ENCODE results near the gene NR5A1.

DNA sequence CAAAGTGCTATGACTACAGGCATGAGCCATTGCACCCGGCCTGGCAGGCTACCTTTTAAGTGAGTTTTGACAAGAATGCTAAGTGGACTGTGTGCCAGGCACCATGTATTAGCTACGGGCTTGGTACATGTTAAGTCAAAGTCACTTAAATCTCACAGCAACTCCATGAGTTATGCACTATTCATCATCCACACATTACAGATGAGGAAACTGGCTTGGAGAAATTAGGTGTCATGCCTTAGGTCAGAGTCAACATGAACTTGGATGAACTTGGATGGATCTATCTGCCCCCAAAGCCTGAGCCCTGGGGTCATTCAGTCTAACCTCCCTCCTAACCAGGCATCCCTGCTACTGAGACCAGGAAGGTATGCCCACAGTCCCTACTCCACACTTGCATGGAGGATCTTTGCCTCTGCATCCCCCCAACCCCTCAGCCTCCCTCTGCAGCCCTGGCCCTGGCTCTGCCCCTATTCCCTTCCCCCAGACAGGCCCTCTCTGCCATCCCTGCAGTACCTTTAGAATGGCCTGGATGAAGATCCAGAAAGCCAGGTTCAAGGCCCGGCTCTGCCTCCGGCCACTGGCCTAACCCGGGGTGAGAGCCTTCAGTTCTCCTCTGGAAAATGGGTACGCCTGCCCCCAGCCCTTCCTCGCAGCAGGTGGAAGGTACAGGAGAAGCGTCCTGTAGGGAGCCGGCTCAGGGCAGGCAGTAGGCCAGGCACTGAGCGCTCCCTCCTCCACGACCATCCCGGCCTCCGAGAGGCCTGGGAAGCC, 57.6 kb downstream of the NR5A1 start:
- TF ChIP-seq, protein P1, sequence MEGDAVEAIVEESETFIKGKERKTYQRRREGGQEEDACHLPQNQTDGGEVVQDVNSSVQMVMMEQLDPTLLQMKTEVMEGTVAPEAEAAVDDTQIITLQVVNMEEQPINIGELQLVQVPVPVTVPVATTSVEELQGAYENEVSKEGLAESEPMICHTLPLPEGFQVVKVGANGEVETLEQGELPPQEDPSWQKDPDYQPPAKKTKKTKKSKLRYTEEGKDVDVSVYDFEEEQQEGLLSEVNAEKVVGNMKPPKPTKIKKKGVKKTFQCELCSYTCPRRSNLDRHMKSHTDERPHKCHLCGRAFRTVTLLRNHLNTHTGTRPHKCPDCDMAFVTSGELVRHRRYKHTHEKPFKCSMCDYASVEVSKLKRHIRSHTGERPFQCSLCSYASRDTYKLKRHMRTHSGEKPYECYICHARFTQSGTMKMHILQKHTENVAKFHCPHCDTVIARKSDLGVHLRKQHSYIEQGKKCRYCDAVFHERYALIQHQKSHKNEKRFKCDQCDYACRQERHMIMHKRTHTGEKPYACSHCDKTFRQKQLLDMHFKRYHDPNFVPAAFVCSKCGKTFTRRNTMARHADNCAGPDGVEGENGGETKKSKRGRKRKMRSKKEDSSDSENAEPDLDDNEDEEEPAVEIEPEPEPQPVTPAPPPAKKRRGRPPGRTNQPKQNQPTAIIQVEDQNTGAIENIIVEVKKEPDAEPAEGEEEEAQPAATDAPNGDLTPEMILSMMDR (IDR thresholded peaks at IDR 0.05) = no peak
- TF ChIP-seq POLR2A (IDR thresholded peaks at IDR 0.05) = no peak

All from uterus (tissue), 2 donors.